Measurements from ENCODE around the gene RSL24D1.

Gene RSL24D1

DNA sequence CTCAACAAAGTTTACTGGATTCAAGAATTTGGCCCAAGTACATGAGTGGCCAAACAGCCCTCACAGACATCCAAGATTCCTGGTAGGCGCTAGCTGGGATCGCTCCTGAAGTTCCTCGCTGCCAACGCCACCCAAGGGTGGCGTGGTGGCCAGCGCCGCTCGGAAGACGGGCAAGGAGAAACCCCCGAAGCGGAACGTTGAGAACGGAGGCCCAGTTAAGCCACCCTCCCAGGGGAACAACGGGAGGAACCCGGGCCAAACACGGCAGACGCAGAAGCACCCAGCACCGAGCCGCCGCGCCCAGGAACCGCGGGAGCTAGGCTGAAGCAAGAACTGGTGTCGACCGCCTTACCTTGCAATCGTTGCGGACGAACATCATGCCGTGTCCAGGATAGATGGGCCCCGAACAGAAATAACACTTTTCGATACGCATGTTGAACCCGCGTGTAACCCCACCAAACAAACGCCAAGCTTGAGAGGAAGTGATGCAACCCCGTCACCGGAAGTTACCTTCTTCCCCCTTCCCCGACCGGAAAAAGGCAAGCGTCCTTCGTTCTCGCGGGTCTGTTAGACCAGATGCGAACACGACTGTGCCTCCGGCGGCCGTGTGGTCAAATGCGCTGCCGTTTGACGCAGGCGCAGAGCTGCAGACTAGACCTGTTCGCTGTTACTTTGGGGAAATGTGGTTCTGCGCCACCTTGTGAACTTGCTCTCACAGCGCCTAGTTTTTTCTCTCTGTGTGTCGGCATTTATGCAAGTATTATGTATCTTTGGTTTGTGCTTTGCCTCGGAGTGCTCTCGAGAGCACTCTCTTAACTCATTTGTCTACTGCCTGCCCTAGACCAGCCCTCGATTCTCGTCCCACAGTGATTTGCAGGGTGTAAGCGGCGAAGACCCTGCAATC, at the start of gene RSL24D1:
TSS of gene RSL24D1 (minus strand) at position 484 of the 904 bp plus-strand sequence. CDS start at position 433, 51 bp downstream.
- DNase-seq = peak; percentile 98

GRCh38 chr15:55245059-55245458, 48.3 kb upstream of the RSL24D1 start:
- DNase-seq = no peak

GRCh38 chr15:55241891-55242290, 45.1 kb upstream of the RSL24D1 start:
- DNase-seq = no peak

GRCh38 chr15:55241186-55241585, 44.4 kb upstream of the RSL24D1 start:
- DNase-seq = no peak

DNA sequence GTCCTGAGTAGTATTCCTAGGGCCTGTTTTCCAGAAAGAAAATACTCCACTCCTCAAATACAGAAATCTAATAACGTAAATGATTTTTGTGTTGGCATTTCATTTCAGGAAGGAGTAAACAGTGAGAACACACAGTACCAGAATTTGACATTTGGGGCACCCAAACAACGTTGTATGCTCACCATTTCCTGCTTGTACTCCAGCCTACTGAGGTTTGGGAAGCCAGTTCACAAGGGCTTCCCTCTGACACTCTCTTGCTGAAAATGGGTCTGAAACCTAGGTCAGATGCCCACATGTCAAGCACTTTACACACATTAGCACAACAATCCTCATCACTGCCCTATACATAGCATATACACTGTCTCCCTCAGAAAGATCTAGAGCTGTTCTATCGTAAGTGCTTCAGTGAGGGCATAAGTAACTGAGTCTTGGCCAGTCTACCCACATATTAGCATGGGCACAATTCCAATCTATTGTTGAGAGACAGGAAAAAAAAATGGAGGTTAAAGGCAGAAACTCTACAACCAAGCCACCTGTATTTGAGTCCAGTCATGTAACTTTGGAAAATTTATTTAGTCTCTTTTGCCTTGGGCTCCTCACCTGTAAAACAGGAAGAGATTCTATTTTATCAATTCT, 43.5 kb upstream of the RSL24D1 start:
- no peak for DNase-seq

DNA sequence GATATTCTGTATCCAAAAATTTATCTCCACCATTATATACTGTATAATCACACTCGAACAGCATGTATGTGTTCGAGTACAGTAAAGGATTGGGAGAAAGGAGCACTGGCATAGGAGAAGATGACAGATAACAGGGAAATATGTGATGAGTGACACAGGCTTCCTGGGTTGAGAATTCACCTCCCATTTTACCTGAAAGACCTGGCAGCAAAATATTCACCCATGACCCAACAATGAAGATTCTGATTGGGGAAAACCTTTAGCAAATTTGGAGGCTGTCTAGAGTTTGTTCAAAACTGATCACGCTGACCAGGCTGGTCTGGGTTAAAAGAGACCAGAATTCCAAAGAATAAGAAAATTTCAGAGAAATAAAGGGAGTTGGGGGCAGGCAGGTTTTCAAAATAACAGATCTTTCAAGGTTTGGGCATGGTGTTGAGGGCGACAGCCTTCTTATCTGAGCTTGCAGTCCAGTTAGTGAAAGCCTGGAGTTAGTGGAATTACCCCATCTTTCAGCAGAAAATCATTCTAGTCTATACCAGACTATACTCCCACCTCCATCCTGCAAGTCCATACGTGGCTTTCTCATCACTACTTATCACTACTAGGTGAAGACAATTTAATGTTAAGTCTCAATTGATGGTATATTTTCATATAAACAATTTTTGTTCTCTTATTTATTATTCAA, 42.8 kb upstream of the RSL24D1 start:
- no peak for DNase-seq

DNA sequence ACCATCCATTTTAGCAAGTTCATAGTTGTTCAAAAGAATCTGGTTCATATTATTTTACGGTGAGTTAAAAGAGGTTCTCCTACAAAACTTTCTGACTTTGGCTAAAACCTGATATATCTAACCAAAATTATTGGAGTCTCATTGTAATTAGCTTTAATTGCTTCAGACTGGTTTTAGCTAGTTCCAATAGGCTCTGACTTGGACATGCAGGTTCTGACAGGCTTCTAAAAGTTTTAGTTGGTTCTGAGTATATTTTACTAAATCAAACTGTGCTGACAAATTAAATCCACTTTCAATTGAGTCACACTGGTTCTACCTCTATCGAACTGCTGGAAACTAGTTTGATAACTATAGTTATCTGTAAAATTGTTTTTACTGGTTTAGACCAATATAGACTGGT, 42.1 kb upstream of the RSL24D1 start:
- DNase-seq = no peak

GRCh38 chr15:55237219-55238130, 40.7 kb upstream of the RSL24D1 start:
- no peak for DNase-seq

- no peak for DNase-seq
Measured at GRCh38 chr15:55235546-55236036, 38.9 kb upstream of the RSL24D1 start.

DNA sequence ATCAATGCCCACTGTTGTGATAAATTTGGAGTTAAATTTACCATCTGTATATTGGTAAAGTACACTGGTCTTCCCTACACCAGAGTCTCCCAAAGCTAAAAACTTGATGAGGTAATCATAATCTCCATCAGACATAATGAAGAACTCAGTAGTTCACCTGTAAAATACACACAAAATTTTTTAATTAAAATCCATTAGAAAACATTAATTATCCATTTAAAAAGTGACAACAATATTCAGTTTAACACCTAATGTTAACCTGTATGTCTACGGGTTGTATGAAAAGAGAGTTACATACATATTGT, 38.0 kb upstream of the RSL24D1 start:
- no peak for DNase-seq

- no peak for DNase-seq
Measured at GRCh38 chr15:55234104-55234799, 37.5 kb upstream of the RSL24D1 start.

- no peak for DNase-seq
Measured at GRCh38 chr15:55231455-55231854, 34.7 kb upstream of the RSL24D1 start.

DNA sequence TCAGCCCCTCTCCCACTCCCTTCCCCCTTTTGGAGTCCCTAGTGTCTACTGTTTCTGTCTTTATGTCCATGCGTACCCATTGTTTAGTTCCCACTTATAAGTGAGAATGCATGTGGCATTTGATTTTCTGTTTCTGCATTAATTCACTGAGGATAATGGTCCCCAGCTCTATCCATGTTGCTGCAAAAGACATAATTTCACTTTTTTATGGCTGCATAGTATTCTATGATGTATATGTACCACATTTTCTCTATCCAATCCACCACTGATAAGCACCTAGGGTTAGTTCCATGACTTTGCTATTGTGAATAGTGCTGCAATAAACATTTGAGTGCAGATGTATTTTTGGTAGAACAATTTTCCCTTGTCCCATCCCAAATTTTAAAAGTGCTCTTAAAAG, 34.2 kb upstream of the RSL24D1 start:
- no peak for DNase-seq

DNA sequence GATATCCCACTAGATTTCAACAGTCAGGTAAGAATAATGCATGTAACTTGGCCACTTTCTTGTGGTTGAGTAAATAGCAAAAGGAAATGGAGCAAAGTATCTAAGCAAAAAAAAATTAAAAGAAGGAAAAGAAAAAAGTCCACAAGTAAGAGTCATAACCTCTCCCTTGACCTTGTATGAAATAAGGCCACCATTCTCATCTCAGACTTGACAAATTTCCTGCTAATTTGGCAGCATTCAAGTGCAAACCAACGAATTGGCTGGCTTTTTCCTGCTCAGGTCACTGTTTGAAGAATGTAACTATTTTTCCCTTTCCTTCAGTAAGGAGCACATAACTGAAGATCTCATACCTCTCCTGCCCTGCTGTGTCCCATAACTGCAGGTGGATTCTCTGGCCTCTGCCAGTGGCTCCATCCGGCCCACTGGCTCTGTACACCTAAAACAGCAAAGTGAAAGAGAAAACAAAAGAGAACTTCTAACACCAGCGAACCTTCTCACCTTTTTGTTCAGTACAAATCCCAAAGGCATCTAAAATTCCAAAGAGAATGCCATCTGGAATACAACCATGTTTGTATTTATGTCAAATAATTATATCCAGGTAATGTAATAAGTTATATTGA, 33.4 kb upstream of the RSL24D1 start:
- no peak for DNase-seq

DNA sequence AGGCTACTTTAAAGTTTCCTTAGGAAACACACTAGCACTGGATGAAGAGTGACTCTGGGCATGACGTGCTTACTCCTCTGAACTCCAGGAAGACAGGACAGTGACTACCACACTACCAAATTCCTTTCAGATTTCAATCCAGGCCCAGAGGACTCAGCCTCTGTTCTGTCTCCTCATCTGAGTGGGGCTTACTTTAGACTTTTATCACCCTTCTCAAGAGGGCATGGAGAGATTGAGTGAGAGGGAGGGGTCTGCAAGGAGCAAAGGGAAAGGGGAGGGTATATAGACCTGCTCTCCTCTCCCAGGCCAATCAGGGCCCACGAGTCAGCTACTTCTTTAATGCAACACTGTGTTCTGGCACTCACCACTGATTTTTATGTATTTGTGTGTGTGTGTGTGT, 29.4 kb upstream of the RSL24D1 start:
- no peak for DNase-seq

DNA sequence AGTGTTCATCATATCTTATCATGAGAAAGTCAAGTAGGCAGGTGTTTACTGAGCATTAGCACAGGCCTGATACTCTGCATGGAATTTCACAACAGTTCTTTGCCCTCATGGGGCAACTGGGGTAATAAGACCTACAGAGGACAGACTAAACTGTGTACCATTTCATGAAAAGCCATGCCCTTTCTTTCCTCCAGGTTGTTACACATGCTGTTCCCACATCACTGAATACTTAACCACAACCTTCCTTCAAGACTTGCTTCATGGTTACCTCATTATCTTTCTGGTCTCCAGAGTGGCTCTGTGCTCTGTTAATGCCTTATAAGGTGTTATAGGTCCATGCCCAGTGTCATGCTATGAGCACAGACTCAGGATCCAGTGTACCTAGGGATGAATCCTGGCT, 28.2 kb upstream of the RSL24D1 start:
- DNase-seq = no peak

DNA sequence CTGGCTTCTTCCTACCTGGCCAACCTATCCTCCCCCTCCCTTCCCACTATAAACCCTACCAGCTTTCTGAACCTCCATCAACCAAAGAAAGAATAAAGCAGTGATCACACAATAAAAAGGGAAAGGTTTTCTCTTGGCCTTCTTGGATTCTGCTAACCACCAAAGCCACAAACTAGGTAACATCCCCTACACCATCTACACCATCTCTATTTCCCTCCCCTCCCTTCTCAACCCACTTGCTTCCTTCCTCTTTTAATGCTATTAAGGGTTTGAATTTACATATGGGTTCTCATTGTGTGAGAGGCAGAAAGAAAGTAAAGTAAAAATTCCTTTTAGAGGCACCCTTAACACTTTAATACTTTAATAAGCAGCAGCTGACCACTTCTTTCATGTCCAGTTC, 25.8 kb upstream of the RSL24D1 start:
- no peak for DNase-seq

- peak; percentile 20 for DNase-seq
Measured at GRCh38 chr15:55221090-55222011, 24.6 kb upstream of the RSL24D1 start.

GRCh38 chr15:55220606-55221005, 23.9 kb upstream of the RSL24D1 start:
- DNase-seq = no peak

DNA sequence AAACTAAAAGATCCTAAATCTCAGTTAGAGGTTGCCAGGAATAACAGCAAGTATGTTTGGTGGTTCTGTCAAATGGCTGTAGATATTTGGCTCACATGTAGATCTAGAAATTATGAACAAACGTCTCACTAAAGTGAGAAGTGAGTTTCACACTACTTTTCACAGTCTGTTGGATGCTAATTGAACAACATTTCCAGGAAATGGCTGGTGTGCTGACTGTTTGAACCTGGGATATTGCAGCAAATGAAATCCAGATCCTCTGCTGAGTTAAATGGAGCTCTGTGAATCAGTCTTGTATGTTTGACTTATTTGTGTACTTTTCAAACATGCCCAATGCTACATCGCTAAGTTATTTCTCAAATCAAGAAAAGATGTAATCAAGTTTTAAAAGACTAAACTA, 21.3 kb upstream of the RSL24D1 start:
- no peak for DNase-seq
